Kidney (tissue), 14 donors: ENCODE results near the gene CABLES2. TPM values are rescaled to one million over a fixed set of nuclear protein-coding genes. Genes with fewer than 3 reads are reported as not detected.

ENCODE experiments used
- DNase-seq, 5 donors: peaks; one replicate each; pipeline ENCODE4 v3.0.0-alpha.2; 2013 to 2020
- FAIRE-seq: peaks from 2 replicates; lab custom pipeline; 2012; peaks lifted over from hg19 to GRCh38; lab: Jason Lieb, UNC
- H3K27ac ChIP-seq, 2 donors: one replicate each; pipeline ENCODE4 v1.7.0; 2013; ENCODE audit warnings: low read depth in 2 of 2, low read length in 2 of 2, inconsistent platforms in 1 of 2
- H3K27me3 ChIP-seq: one replicate; pipeline ENCODE4 v1.7.1; 2013; ENCODE audit warnings: low read length, inconsistent platforms; ENCODE audit not compliant: control insufficient read depth, insufficient read depth
- H3K36me3 ChIP-seq, 3 donors: one replicate each; pipeline versions ENCODE4 v1.7.0 to v1.7.1; 2013; ENCODE audit warnings: low read length in 3 of 3, control low read depth in 1 of 3, inconsistent platforms in 1 of 3; ENCODE audit not compliant: insufficient read depth in 3 of 3, control insufficient read depth in 2 of 3
- H3K4me1 ChIP-seq, 3 donors: one replicate each; pipeline versions ENCODE4 v1.7.0 to v1.7.1; 2013; ENCODE audit warnings: low read length in 3 of 3, inconsistent platforms in 1 of 3, low read depth in 1 of 3; ENCODE audit not compliant: control insufficient read depth in 2 of 3, insufficient read depth in 2 of 3
- H3K4me3 ChIP-seq, 3 donors: one replicate each; pipeline versions ENCODE4 v1.7.0 to v1.8.1; 2013; ENCODE audit warnings: low read length in 3 of 3, control low read depth in 1 of 3, inconsistent platforms in 1 of 3
- H3K9ac ChIP-seq, 3 donors: one replicate each; pipeline versions ENCODE4 v1.7.0 to v1.7.1; 2013; ENCODE audit warnings: low read length in 3 of 3, control low read depth in 1 of 3, inconsistent platforms in 1 of 3
- H3K9me3 ChIP-seq, 3 donors: one replicate each; pipeline versions ENCODE4 v1.7.0 to v1.7.1; 2013; ENCODE audit warnings: low read length in 3 of 3, control low read depth in 1 of 3, inconsistent platforms in 1 of 3; ENCODE audit not compliant: control insufficient read depth in 2 of 3, insufficient read depth in 1 of 3
- intact Hi-C: fragments of 100-400 bp; cut with DNase I; formaldehyde crosslinking; loops from one replicate; pipeline ENCODE4 v1.11.1; 2022
- polyA plus RNA-seq: library from polyadenylated mRNA; stranded (reverse); fragments of 350-450 nt; fragmentation: Illumina TruSeq; extraction: RNeasy Lipid Tissue Mini Kit (QIAGEN cat#74804); gene quantifications from one replicate; pipeline ENCODE4 v1.2.3, GENCODE V29; 2014; ENCODE audit warnings: low read depth, low replicate concordance; ENCODE audit not compliant: insufficient read depth
- total RNA-seq: library from RNA; stranded (reverse); fragmentation: NEBNext Ultra II Directional; extraction: Animal tissue kit (Norgen Biotek cat#: 25700); gene quantifications from one replicate; pipeline ENCODE4 v1.2.1, GENCODE V29; 2021
- TF ChIP-seq, protein P1 (sequence below): IDR thresholded peaks from 3 replicates; pipeline ENCODE4 v1.5.1; 2012; ENCODE audit warnings: mild to moderate bottlenecking, moderate library complexity, borderline replicate concordance; ENCODE audit not compliant: insufficient read depth; ENCODE audit errors: extremely low read depth
- donor health status: control.
- donor health status: control.
- donor health status: control.
- donor health status: control.
- donor health status: control.
- donor health status: DM: yes; HTN: yes; CAD: no.
- donor health status: Normal renal cell carcinoma (clear cell type).

The CABLES2 gene
- total and polyA plus RNA-seq, 2 donors from 2014 or later = 2.0 to 4.5 TPM

DNA sequence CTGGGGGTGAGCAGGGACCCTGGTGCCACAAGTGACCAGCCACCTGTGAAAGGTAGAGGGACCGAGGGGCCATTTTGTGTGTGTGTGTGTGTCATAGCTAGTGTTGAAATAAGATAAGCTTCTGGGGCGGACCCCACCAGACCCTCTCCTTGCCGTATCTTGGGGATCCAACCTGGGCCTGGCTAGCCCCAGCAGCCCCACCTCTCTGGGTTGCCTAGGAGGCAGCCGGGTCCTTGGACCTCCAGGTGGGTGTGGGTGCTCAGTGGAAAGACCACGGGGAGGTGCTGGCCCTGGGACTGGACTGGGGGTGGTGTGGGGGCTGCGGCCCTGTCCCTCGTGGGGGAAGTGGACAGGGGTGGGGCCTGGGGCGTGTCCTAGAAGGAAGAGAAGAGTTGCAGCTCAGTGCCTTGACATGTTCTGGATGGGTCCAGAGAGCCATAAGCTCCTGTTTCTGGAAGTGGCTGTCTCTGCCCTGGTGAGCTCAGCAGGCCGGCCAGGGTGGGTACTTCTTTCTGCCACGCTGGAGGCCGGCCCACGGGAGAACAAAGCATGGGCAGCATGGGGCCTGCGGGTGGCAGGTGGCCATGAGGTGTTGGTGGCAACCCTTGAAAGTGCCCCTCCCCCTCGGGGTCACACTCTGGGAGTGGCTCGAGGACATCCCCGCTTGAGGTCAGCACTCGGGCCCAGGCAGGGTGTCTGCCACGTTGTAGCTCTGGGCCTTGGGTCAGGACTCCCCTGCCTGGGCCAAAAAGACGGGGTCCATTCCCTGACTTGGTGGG, 11.8 kb upstream of the CABLES2 start:
- Histone ChIP-seq H3K27ac (no peak overlapping the region), H3K9ac (no peak overlapping the region), H3K9me3 (peaks cover 0 to 3% (median 0%) of the 10 kb centered on the region in 3 donors), H3K27me3 (no peaks in the 10 kb centered on the region), H3K36me3 (peaks cover 0 to 4% (median 0%) of the 10 kb centered on the region in 3 donors), H3K4me1 (no peaks in the 10 kb centered on the region), H3K4me3 (no peak overlapping the region)
- no peak for FAIRE-seq
- intact Hi-C loops = no loop called here
- DNase-seq = no peak
- TF ChIP-seq, protein P1, sequence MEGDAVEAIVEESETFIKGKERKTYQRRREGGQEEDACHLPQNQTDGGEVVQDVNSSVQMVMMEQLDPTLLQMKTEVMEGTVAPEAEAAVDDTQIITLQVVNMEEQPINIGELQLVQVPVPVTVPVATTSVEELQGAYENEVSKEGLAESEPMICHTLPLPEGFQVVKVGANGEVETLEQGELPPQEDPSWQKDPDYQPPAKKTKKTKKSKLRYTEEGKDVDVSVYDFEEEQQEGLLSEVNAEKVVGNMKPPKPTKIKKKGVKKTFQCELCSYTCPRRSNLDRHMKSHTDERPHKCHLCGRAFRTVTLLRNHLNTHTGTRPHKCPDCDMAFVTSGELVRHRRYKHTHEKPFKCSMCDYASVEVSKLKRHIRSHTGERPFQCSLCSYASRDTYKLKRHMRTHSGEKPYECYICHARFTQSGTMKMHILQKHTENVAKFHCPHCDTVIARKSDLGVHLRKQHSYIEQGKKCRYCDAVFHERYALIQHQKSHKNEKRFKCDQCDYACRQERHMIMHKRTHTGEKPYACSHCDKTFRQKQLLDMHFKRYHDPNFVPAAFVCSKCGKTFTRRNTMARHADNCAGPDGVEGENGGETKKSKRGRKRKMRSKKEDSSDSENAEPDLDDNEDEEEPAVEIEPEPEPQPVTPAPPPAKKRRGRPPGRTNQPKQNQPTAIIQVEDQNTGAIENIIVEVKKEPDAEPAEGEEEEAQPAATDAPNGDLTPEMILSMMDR = no peak

DNA sequence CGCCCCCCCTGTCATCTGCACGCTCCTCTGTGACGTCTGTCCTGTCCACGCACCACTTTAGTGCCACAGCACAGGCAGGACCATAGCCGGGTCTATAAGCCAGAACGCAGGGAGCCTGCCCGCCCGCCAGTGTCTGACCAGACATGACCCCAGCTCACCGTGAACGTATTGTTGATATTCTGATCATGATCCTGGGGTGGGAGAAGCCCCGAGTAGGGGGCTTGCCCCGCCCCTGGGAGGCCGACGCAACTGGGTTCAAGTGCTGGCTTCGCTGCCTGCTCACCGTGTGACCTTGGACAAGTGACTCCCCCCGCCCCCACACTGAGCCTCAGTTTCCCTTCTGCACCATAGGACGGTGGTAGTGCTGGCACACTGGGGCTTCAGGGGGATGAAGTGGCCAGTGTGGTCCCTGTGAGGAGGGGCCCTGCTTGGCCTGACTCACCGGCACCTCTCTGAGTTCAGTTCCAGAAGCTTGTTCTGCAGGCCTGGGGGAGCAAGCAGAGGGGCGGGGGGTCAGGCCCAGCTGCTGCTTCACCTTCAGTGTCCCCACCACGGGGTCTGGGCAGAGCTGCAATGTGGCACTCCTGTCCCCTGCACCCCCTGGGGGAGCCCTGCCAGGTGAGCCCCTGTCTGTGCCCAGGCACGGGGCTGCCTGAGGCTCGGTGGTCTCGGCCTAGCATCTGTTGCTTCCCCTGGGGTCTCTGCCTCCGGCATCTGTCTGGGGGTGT, 11.1 kb upstream of the CABLES2 start:
- no peak overlapping the region for H3K27ac ChIP-seq
- intact Hi-C loops = no loop called here
- TF ChIP-seq, protein P1 = no peak
- H3K9ac ChIP-seq = no peak overlapping the region
- H3K4me3 ChIP-seq = no peak overlapping the region
- no peaks in the 10 kb centered on the region for H3K4me1 ChIP-seq
- no peaks in the 10 kb centered on the region for H3K27me3 ChIP-seq
- DNase-seq (no peak), FAIRE-seq (no peak)
- H3K9me3 ChIP-seq = peaks cover 0 to 3% (median 0%) of the 10 kb centered on the region in 3 donors
- peaks cover 0 to 4% (median 0%) of the 10 kb centered on the region in 3 donors for H3K36me3 ChIP-seq

DNA sequence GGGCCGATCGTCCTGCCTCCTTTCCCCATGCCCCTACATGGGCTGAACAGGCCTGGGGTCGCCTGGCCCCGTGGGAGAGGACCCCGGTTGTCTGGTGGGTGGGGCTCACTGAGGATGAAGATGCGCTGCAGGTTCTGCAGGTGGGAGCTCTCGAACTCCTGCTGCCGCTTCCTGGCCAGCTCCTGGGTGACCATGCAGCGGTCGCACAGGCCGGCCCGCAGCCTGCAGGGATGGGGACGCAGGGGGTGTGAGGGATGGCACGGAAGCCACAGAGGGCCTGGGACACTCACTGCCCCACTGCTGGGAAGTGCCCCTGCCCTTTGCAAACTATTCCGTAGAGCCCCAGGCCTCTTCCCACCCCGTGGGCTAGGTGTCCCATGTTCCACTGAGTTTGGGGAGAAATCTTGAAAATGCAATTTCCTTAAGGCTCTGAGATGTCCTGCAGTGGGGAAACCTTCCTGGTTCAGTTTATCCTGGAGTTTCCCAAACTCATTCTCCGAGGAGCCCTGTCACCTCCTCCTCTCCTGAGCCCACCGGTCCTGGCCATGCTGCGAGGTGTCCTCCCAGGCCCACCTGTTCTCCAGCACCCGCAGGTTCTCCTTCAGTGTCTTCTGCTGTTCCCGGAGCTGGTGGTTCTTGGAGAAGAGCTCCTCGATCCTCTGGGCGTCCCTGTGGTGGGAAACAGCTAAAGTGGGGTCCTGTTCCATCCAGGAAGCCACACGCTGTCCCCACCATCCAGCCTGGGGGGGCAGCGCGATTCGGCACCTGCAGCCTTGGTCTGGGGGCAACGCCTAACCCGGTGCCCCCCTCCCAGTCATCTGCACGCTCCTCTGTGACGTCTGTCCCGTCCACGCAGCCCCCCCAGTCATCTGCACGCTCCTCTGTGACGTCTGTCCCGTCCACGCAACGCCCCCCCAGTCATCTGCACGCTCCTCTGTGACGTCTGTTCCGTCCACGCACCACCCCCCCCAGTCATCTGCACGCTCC, 9.9 kb upstream of the CABLES2 start:
- Histone ChIP-seq H3K9ac (no peak overlapping the region), H3K27ac (no peak overlapping the region), H3K9me3 (peaks cover 0 to 3% (median 0%) of the 10 kb centered on the region in 3 donors), H3K4me3 (no peak overlapping the region), H3K27me3 (no peaks in the 10 kb centered on the region), H3K36me3 (peaks cover 0 to 4% (median 0%) of the 10 kb centered on the region in 3 donors), H3K4me1 (no peaks in the 10 kb centered on the region)
- DNase-seq = no peak
- FAIRE-seq = no peak
- intact Hi-C loops = no loop called here
- TF ChIP-seq, protein P1 = no peak
